Stimulated activated CD4-positive, alpha-beta T cell treated with anti-CD3 and anti-CD28 coated beads, Interleukin-4, amount 100 ng/mL, for 48 hours (primary cell): Measurements from ENCODE around the gene MYH15.

ENCODE experiments used
- DNase-seq, 2 donors: peaks; one replicate each; pipeline ENCODE4 v3.0.0-alpha.2; 2020; ENCODE audit warnings: low read depth in 2 of 2

MYH15 gene

GRCh38 chr3:108472001-108472591 lies 38.3 kb downstream of the MYH15 start:
- no peak for DNase-seq

- no peak for DNase-seq
Measured at GRCh38 chr3:108471426-108471825, 39.0 kb downstream of the MYH15 start.

GRCh38 chr3:108469126-108469525 lies 41.3 kb downstream of the MYH15 start:
- no peak for DNase-seq

- DNase-seq = no peak
Measured at GRCh38 chr3:108468577-108468976, 41.8 kb downstream of the MYH15 start.

- DNase-seq = no peak
Measured at GRCh38 chr3:108462899-108463298, 47.5 kb downstream of the MYH15 start.

GRCh38 chr3:108461661-108462111 lies 48.7 kb downstream of the MYH15 start:
- no peak for DNase-seq

GRCh38 chr3:108459225-108459624 lies 51.2 kb downstream of the MYH15 start:
- no peak for DNase-seq

GRCh38 chr3:108455212-108455705 lies 55.1 kb downstream of the MYH15 start:
- no peak for DNase-seq

- no peak for DNase-seq
Measured at GRCh38 chr3:108453565-108453964, 56.8 kb downstream of the MYH15 start.

- DNase-seq = no peak
Measured at GRCh38 chr3:108450444-108450843, 60.0 kb downstream of the MYH15 start.

GRCh38 chr3:108448593-108448992 lies 61.8 kb downstream of the MYH15 start:
- no peak for DNase-seq

GRCh38 chr3:108447096-108447847 lies 63.1 kb downstream of the MYH15 start:
- DNase-seq = no peak

- no peak for DNase-seq
Measured at GRCh38 chr3:108442281-108442680, 68.1 kb downstream of the MYH15 start.

GRCh38 chr3:108441518-108441917 lies 68.9 kb downstream of the MYH15 start:
- DNase-seq = no peak

GRCh38 chr3:108441071-108441507 lies 69.3 kb downstream of the MYH15 start:
- DNase-seq = no peak

GRCh38 chr3:108438542-108438941 lies 71.9 kb downstream of the MYH15 start:
- no peak for DNase-seq

GRCh38 chr3:108437439-108437838 lies 73.0 kb downstream of the MYH15 start:
- DNase-seq = no peak

- DNase-seq = no peak
Measured at GRCh38 chr3:108433928-108434327, 76.5 kb downstream of the MYH15 start.

GRCh38 chr3:108432431-108432830 lies 78.0 kb downstream of the MYH15 start:
- DNase-seq = no peak

GRCh38 chr3:108430540-108430939 lies 79.9 kb downstream of the MYH15 start:
- no peak for DNase-seq

GRCh38 chr3:108428586-108428985 lies 81.8 kb downstream of the MYH15 start:
- DNase-seq = no peak

GRCh38 chr3:108420926-108421325 lies 89.5 kb downstream of the MYH15 start:
- DNase-seq = peak in 1 of 2 donors; percentile 2
